Naive thymus-derived CD4-positive, alpha-beta T cell (primary cell): ENCODE results near the gene NSF. TPM values are rescaled to one million over a fixed set of nuclear protein-coding genes. Genes with fewer than 3 reads are reported as not detected.

ENCODE experiments used
- ATAC-seq: fragments of 150-1000 bp; cut with Tn5 transposase; 2 replicates; pipeline ENCODE4 v1.10.0; 2021; ENCODE audit warnings: mild to moderate bottlenecking, moderate library complexity
- CTCF ChIA-PET: fragments of 350-600 bp; sonication (Branson Sonifier 250); formaldehyde crosslinking; loops from one replicate; lab custom pipeline; 2021; ENCODE audit warnings: antibody characterized with exemption; lab: Charles Lee
- POLR2A ChIA-PET: fragments of 350-600 bp; sonication (Branson Sonifier 250); formaldehyde crosslinking; loops from one replicate; lab custom pipeline; 2021; ENCODE audit warnings: antibody characterized with exemption, inconsistent platforms; lab: Charles Lee
- DNase-seq, 9 donors: peaks; one replicate each; pipeline versions ENCODE4 v3.0.0 to v3.0.0-alpha.2; 2020 to 2022; ENCODE audit warnings: mixed read lengths in 1 of 9
- H3K27ac ChIP-seq: one replicate; pipeline ENCODE4 v1.7.0; 2013; ENCODE audit warnings: mild to moderate bottlenecking, low read depth, low read length, moderate library complexity
- H3K27me3 ChIP-seq, 2 donors: one replicate each; pipeline ENCODE4 v1.7.0; 2013; ENCODE audit warnings: low read length in 2 of 2, mild to moderate bottlenecking in 2 of 2, moderate library complexity in 2 of 2; ENCODE audit not compliant: control insufficient read depth in 2 of 2, insufficient read depth in 2 of 2
- H3K36me3 ChIP-seq, 3 experiments: 1 replicate in 2 of 3; 2 replicates in 1 of 3; pipeline ENCODE4 v1.7.0; 2013; ENCODE audit warnings: low read length in 3 of 3, mild to moderate bottlenecking in 3 of 3, moderate library complexity in 1 of 3; ENCODE audit not compliant: insufficient read depth in 3 of 3, control insufficient read depth in 2 of 3
- H3K4me1 ChIP-seq, 2 donors: one replicate each; pipeline ENCODE4 v1.7.0; 2013; ENCODE audit warnings: low read length in 2 of 2, mild to moderate bottlenecking in 2 of 2, moderate library complexity in 1 of 2; ENCODE audit not compliant: control insufficient read depth in 2 of 2, insufficient read depth in 2 of 2
- H3K4me3 ChIP-seq: 2 replicates; pipeline ENCODE4 v1.7.0; 2013; ENCODE audit warnings: mild to moderate bottlenecking, low read length
- H3K9me3 ChIP-seq, 3 experiments: 1 replicate in 2 of 3; 2 replicates in 1 of 3; pipeline ENCODE4 v1.7.0; 2013; ENCODE audit warnings: low read length in 3 of 3; ENCODE audit not compliant: control insufficient read depth in 2 of 3
- H3K27ac Mint-ChIP-seq, 9 donors: one replicate each; pipeline ENCODE4 v1.8.0; 2020 to 2022; ENCODE audit warnings: mixed read lengths in 9 of 9, mild to moderate bottlenecking in 8 of 9, moderate library complexity in 5 of 9, inconsistent platforms in 2 of 9
- H3K27me3 Mint-ChIP-seq, 5 donors: one replicate each; pipeline ENCODE4 v1.8.0; 2021 to 2022; ENCODE audit warnings: mixed read lengths in 5 of 5, mild to moderate bottlenecking in 1 of 5
- H3K36me3 Mint-ChIP-seq, 5 donors: one replicate each; pipeline ENCODE4 v1.8.0; 2020 to 2022; ENCODE audit warnings: mixed read lengths in 5 of 5, mild to moderate bottlenecking in 3 of 5, inconsistent platforms in 1 of 5
- H3K4me1 Mint-ChIP-seq, 7 donors: one replicate each; pipeline ENCODE4 v1.8.0; 2020 to 2022; ENCODE audit warnings: mixed read lengths in 7 of 7, mild to moderate bottlenecking in 3 of 7, inconsistent platforms in 1 of 7
- H3K4me3 Mint-ChIP-seq, 10 donors: one replicate each; pipeline ENCODE4 v1.8.0; 2020 to 2022; ENCODE audit warnings: mild to moderate bottlenecking in 10 of 10, mixed read lengths in 10 of 10, moderate library complexity in 6 of 10, inconsistent platforms in 2 of 10
- H3K9me3 Mint-ChIP-seq, 11 donors: one replicate each; pipeline ENCODE4 v1.8.0; 2020 to 2022; ENCODE audit warnings: mixed read lengths in 11 of 11, mild to moderate bottlenecking in 4 of 11, inconsistent platforms in 1 of 11, moderate library complexity in 1 of 11
- intact Hi-C, 2 donors: fragments of 100-400 bp; cut with micrococcal nuclease; formaldehyde crosslinking; loops; one replicate each; pipeline ENCODE4 v1.15.1; 2023
- polyA plus RNA-seq, 2 donors: library from polyadenylated mRNA; unstranded; fragments of 300-500 nt; fragmentation: Illumina TruSeq; gene quantifications; one replicate each; pipeline ENCODE4 v1.2.3, GENCODE V29; 2021
- total RNA-seq, 6 experiments: library from RNA in 5 of 6; stranded (reverse) in 5 of 6; gene quantifications; 1 replicate in 5 of 6; 2 replicates in 1 of 6; pipeline ENCODE4 v1.2.3 and lab custom pipeline; 2021 to 2026

NSF gene
- total and polyA plus RNA-seq, 7 experiments from 2014 or later = 13.0 to 59.8 (median 36.1) TPM

DNA sequence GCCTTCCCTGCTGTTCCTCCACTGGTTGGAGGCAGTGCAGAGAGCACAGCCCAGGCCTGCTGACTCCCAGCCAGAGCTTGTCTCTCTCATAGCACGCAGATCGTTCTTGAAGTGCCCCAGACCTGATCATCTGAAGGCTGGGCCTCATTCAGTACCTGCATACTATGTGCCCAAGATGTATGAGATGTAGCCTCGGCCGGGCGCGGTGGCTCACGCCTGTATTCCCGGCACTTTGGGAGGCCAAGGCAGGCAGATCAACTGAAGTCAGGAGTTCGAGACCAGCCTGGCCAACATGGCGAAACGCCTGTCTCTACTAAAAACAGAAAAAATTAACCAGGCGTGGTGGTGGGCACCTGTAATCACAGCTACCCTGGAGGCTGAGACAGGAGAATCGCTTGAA is 197.0 kb downstream of the NSF start:
- Mint-ChIP-seq H3K9me3 (peaks cover 0 to 4% (median 0%) of the 10 kb centered on the region in 11 donors), H3K27ac (no peak overlapping the region), H3K27me3 (peaks cover 6 to 34% (median 10%) of the 10 kb centered on the region in 5 donors), H3K4me3 (no peak overlapping the region), H3K36me3 (peaks cover 0 to 3% (median 0%) of the 10 kb centered on the region in 5 donors), H3K4me1 (no peaks in the 10 kb centered on the region)
- no peak for ATAC-seq
- POLR2A ChIA-PET = no interaction called here
- Histone ChIP-seq H3K27ac (no peak overlapping the region), H3K36me3 (no peaks in the 10 kb centered on the region), H3K4me1 (no peaks in the 10 kb centered on the region), H3K27me3 (no peaks in the 10 kb centered on the region), H3K4me3 (no peak overlapping the region), H3K9me3 (no peaks in the 10 kb centered on the region)
- DNase-seq = no peak
- intact Hi-C loops = no loop called here
- CTCF ChIA-PET = no interaction called here

DNA sequence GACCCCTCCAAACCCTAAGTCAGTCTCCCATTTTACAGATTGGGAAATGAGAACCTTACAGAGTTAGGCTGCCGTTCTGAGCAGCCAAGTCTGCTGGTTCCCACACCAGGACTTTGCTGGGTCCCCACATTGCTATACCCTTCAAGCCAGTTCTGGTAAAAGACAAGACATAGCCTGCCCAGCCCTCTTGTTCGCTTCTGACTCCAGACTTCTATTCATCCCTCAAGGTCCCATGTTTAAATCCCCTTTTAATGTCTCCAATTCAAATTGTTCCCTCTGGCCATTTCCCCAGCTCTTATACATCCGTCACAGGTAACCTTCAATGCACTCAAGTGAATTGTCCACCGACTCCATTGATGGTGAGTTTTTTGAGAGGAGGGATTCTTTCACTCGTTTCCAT is 197.8 kb downstream of the NSF start:
- peaks cover 0 to 3% (median 0%) of the 10 kb centered on the region in 5 donors for H3K36me3 Mint-ChIP-seq
- no peak for ATAC-seq

DNA sequence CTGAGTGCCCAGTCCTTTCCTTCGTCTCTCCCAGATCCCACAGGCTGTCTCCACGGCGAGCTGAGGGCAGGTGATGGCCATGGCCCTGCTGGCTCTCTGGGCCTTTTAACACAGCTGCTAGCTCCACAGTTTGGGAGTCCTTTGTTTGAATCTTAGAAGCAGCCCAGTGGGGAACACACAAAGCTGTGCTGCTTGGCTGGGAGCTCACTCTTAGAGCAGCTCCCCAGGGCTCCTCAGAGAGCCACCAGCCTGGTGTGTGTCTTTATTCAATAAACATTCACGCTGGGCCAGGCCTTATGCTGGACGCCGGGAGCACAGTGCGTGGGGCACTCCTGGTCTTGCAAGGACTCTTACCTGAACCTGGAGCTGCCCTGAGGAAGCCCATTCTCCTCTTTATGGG is 198.3 kb downstream of the NSF start:
- Mint-ChIP-seq H3K4me3 (no peak overlapping the region), H3K9me3 (peaks cover 0 to 4% (median 0%) of the 10 kb centered on the region in 11 donors), H3K36me3 (peaks cover 0 to 3% (median 0%) of the 10 kb centered on the region in 5 donors), H3K4me1 (no peaks in the 10 kb centered on the region), H3K27me3 (peaks cover 6 to 39% (median 16%) of the 10 kb centered on the region in 5 donors), H3K27ac (no peak overlapping the region)
- CTCF ChIA-PET = no interaction called here
- Histone ChIP-seq H3K4me1 (no peaks in the 10 kb centered on the region), H3K9me3 (no peaks in the 10 kb centered on the region), H3K27ac (no peak overlapping the region), H3K36me3 (no peaks in the 10 kb centered on the region), H3K27me3 (no peaks in the 10 kb centered on the region), H3K4me3 (no peak overlapping the region)
- ATAC-seq (no peak), DNase-seq (no peak)
- POLR2A ChIA-PET = no interaction called here
- intact Hi-C loops = no loop called here

More for the DNA sequence above, 197.8 kb downstream of the NSF start:
- peak overlapping the region in 1 of 9 donors; percentile 37 for H3K27ac Mint-ChIP-seq
- H3K4me1 Mint-ChIP-seq = no peaks in the 10 kb centered on the region
- CTCF ChIA-PET = no interaction called here
- H3K4me3 Mint-ChIP-seq = no peak overlapping the region
- Histone ChIP-seq H3K36me3 (no peaks in the 10 kb centered on the region), H3K27me3 (no peaks in the 10 kb centered on the region), H3K9me3 (no peaks in the 10 kb centered on the region), H3K4me3 (no peak overlapping the region), H3K27ac (no peak overlapping the region), H3K4me1 (no peaks in the 10 kb centered on the region)
- peaks cover 6 to 39% (median 11%) of the 10 kb centered on the region in 5 donors for H3K27me3 Mint-ChIP-seq
- intact Hi-C loops = no loop called here
- POLR2A ChIA-PET = no interaction called here
- DNase-seq = no peak
- peaks cover 0 to 4% (median 0%) of the 10 kb centered on the region in 11 donors for H3K9me3 Mint-ChIP-seq

DNA sequence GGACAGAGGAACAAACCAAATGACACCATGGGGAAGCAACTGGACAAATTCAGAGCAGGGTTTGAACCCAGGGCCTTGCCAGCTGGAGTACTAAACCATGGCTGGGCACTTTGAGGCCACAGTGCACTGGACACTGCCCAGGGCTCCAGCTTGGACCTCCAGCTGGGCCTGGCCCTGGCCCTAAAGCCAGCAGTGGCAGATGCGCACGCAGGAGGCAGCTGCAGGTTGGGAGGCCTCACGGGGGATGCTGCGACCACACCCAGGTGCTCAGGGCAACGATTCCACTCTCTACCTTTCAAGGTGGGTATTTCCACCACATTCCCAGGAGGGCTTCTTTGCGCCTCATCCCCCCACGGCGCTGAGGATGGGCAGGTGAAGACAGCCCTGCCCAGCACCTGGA is 199.1 kb downstream of the NSF start:
- Histone ChIP-seq H3K36me3 (no peaks in the 10 kb centered on the region), H3K27ac (no peak overlapping the region), H3K4me1 (no peaks in the 10 kb centered on the region), H3K9me3 (no peaks in the 10 kb centered on the region), H3K4me3 (no peak overlapping the region), H3K27me3 (no peaks in the 10 kb centered on the region)
- ChIA-PET POLR2A (no interaction called here), CTCF (no interaction called here)
- peaks cover 0 to 4% (median 0%) of the 10 kb centered on the region in 11 donors for H3K9me3 Mint-ChIP-seq
- H3K36me3 Mint-ChIP-seq = peaks cover 0 to 3% (median 0%) of the 10 kb centered on the region in 5 donors
- ATAC-seq (no peak), DNase-seq (no peak)
- intact Hi-C loops = no loop called here
- H3K27ac Mint-ChIP-seq = no peak overlapping the region
- no peaks in the 10 kb centered on the region for H3K4me1 Mint-ChIP-seq
- H3K4me3 Mint-ChIP-seq = no peak overlapping the region
- H3K27me3 Mint-ChIP-seq = peaks cover 6 to 39% (median 19%) of the 10 kb centered on the region in 5 donors

DNA sequence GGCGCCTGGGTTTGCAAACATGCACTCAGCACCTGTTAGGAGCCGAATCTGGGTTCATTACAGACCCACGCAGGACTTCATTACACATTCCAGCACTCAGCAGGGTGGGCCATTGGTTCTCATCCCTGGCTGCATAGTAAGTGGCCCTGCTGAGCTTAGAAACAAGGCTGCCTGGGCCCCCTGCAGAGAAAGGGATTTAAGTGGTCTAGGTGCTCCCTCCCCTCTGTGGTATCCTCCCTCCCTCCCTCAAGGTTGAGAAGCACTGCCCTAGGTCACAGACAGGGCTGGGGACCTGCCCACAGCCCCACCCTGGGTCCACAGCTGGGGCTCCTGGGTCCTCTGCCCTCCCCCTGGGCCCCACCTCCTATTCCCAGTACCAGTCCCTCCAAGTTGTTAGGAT is 199.7 kb downstream of the NSF start:
- POLR2A ChIA-PET = no interaction called here
- H3K4me3 ChIP-seq = no peak overlapping the region
- DNase-seq (no peak), ATAC-seq (no peak)
- H3K27ac ChIP-seq = no peak overlapping the region
- no peaks in the 10 kb centered on the region for H3K4me1 ChIP-seq
- intact Hi-C loops = no loop called here
- H3K27me3 Mint-ChIP-seq = peaks cover 6 to 39% (median 19%) of the 10 kb centered on the region in 5 donors
- CTCF ChIA-PET = no interaction called here
- H3K9me3 Mint-ChIP-seq = peaks cover 0 to 4% (median 0%) of the 10 kb centered on the region in 11 donors
- H3K36me3 ChIP-seq = no peaks in the 10 kb centered on the region
- no peaks in the 10 kb centered on the region for H3K9me3 ChIP-seq
- H3K4me3 Mint-ChIP-seq = no peak overlapping the region
- no peaks in the 10 kb centered on the region for H3K27me3 ChIP-seq
- H3K27ac Mint-ChIP-seq = no peak overlapping the region
- peaks cover 0 to 3% (median 0%) of the 10 kb centered on the region in 5 donors for H3K36me3 Mint-ChIP-seq
- H3K4me1 Mint-ChIP-seq = no peaks in the 10 kb centered on the region

DNA sequence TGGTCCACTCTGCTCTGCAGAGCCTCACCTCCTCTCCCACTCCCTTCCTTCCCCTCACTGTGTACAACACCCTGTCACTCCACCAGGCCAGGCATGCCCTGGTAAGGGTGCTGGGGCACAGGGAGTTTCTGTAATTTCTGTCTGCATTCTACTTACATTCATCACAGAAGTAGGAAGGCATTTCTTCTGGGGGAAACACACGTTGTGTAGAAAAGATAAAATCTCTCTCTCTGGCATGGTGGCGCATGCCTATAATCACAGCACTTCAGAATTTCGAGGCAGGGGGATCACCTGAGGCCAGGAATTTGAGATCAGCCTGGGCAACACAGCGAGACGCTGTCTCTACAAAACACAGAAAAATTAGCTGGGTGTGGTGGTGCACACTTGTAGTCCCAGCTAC is 201.1 kb downstream of the NSF start:
- H3K4me1 Mint-ChIP-seq = no peaks in the 10 kb centered on the region
- Histone ChIP-seq H3K4me1 (no peaks in the 10 kb centered on the region), H3K9me3 (no peaks in the 10 kb centered on the region), H3K36me3 (no peaks in the 10 kb centered on the region), H3K4me3 (no peak overlapping the region), H3K27me3 (no peaks in the 10 kb centered on the region), H3K27ac (no peak overlapping the region)
- ChIA-PET CTCF (no interaction called here), POLR2A (no interaction called here)
- ATAC-seq (no peak), DNase-seq (no peak)
- peaks cover 12 to 52% (median 19%) of the 10 kb centered on the region in 5 donors for H3K27me3 Mint-ChIP-seq
- intact Hi-C loops = no loop called here
- H3K36me3 Mint-ChIP-seq = peaks cover 0 to 3% (median 0%) of the 10 kb centered on the region in 5 donors
- no peak overlapping the region for H3K4me3 Mint-ChIP-seq
- H3K27ac Mint-ChIP-seq = no peak overlapping the region
- H3K9me3 Mint-ChIP-seq = peaks cover 0 to 4% (median 0%) of the 10 kb centered on the region in 11 donors

DNA sequence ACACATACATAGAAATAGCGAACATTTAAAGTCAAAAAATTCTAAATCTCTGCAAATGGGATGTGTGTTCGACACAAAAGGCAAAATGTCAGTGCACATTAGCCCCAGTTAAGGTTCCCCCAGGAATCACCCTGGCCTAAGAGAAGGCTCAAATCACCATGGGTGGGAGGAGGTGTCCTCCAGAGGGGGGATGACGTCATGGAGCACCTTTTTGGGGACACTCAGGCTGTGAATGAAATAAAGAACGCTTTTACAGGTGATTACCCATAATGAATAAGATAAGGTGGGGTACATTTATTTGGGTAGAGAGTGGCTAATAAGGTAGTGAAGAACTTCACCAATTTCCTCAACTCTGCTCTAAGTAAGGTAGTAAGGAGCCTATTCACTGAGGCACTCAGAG is 201.6 kb downstream of the NSF start:
- intact Hi-C loops = no loop called here
- CTCF ChIA-PET = no interaction called here

More for the DNA sequence above, 201.6 kb downstream of the NSF start:
- Histone ChIP-seq H3K4me1 (no peaks in the 10 kb centered on the region), H3K27me3 (no peaks in the 10 kb centered on the region), H3K27ac (no peak overlapping the region), H3K4me3 (no peak overlapping the region), H3K9me3 (no peaks in the 10 kb centered on the region), H3K36me3 (no peaks in the 10 kb centered on the region)
- DNase-seq (no peak), ATAC-seq (no peak)
- H3K4me1 Mint-ChIP-seq = no peaks in the 10 kb centered on the region
- peaks cover 12 to 54% (median 19%) of the 10 kb centered on the region in 5 donors for H3K27me3 Mint-ChIP-seq
- H3K9me3 Mint-ChIP-seq = peaks cover 0 to 4% (median 0%) of the 10 kb centered on the region in 11 donors
- no peak overlapping the region for H3K27ac Mint-ChIP-seq
- H3K36me3 Mint-ChIP-seq = peaks cover 0 to 3% (median 0%) of the 10 kb centered on the region in 5 donors
- no peak overlapping the region for H3K4me3 Mint-ChIP-seq
- POLR2A ChIA-PET = no interaction called here
